B cell (primary cell): ENCODE data around the gene NYAP2. TPM values are rescaled to one million over a fixed set of nuclear protein-coding genes. Genes with fewer than 3 reads are reported as not detected.

ENCODE experiments used
- ATAC-seq: fragments of 200-7000 bp; cut with Tn5 transposase; one replicate; pipeline ENCODE4 v1.10.0; 2021; ENCODE audit warnings: low read depth, mild to moderate bottlenecking, moderate number of reproducible peaks, moderate library complexity
- CTCF ChIA-PET: fragments of 350-600 bp; sonication (Branson Sonifier 250); formaldehyde crosslinking; loops from one replicate; lab custom pipeline; 2021; ENCODE audit warnings: antibody characterized with exemption, inconsistent platforms; lab: Charles Lee
- POLR2A ChIA-PET: fragments of 350-600 bp; sonication (Branson Sonifier 250); formaldehyde crosslinking; loops from one replicate; lab custom pipeline; 2021; ENCODE audit warnings: antibody characterized with exemption; lab: Charles Lee
- DNase-seq: peaks from one replicate; pipeline ENCODE4 v3.0.0; 2013
- H2AFZ ChIP-seq: 2 replicates; pipeline ENCODE4 v1.6.1; 2012; ENCODE audit warnings: mild to moderate bottlenecking, low read depth, low read length; ENCODE audit not compliant: insufficient read depth, poor library complexity, severe bottlenecking
- H3K27ac ChIP-seq, 2 donors: 1 replicate in 1 of 2; 2 replicates in 1 of 2; pipeline ENCODE4 v1.5.1; 2012 to 2013; ENCODE audit warnings: low read length in 2 of 2, mild to moderate bottlenecking in 2 of 2, moderate library complexity in 1 of 2
- H3K27me3 ChIP-seq, 4 experiments: fragments of 200-600 bp in 1 of 4; sonication (generic) in 1 of 4; replicated peaks in 1 of 4; 1 replicate in 2 of 4; 2 replicates in 2 of 4; pipeline versions ENCODE4 v1.6.1 to v1.7.0; 2013 to 2016; ENCODE audit warnings: low read length in 3 of 4, mild to moderate bottlenecking in 2 of 4, mixed read lengths in 1 of 4, moderate library complexity in 1 of 4; ENCODE audit not compliant: insufficient read depth in 4 of 4, control insufficient read depth in 3 of 4; ENCODE audit errors: control extremely low read depth in 1 of 4
- H3K36me3 ChIP-seq, 2 experiments: replicated peaks in 1 of 2; 1 replicate in 1 of 2; 2 replicates in 1 of 2; pipeline versions ENCODE4 v1.6.1 to v1.7.1; 2013; ENCODE audit warnings: low read length in 1 of 2; ENCODE audit not compliant: insufficient read depth in 2 of 2, control insufficient read depth in 1 of 2; ENCODE audit errors: control extremely low read depth in 1 of 2, extremely low read depth in 1 of 2
- H3K4me1 ChIP-seq, 2 donors: fragments of 200-600 bp in 1 of 2; sonication (generic) in 1 of 2; 1 replicate in 1 of 2; 2 replicates in 1 of 2; pipeline versions ENCODE4 v1.5.1 to v1.6.1; 2013 to 2017; ENCODE audit warnings: low read length in 2 of 2; ENCODE audit not compliant: control insufficient read depth in 2 of 2, insufficient read depth in 2 of 2
- H3K4me2 ChIP-seq: replicated peaks from 2 replicates; pipeline ENCODE3; 2012; ENCODE audit warnings: mild to moderate bottlenecking, low read depth, low read length; ENCODE audit not compliant: poor library complexity, severe bottlenecking
- H3K4me3 ChIP-seq, 5 experiments: fragments of 200-600 bp in 1 of 5; sonication (generic) in 1 of 5; 1 replicate in 3 of 5; 2 replicates in 2 of 5; pipeline versions ENCODE4 v1.5.1 to v1.7.0; 2011 to 2016; ENCODE audit warnings: low read length in 4 of 5, mild to moderate bottlenecking in 4 of 5, low read depth in 2 of 5, control low read depth in 1 of 5, moderate library complexity in 1 of 5; ENCODE audit not compliant: insufficient read depth in 1 of 5; ENCODE audit errors: control extremely low read depth in 1 of 5, extremely low read depth in 1 of 5
- H3K79me2 ChIP-seq: fragments of 200-600 bp; sonication (generic); one replicate; pipeline ENCODE4 v1.6.0; 2016; ENCODE audit warnings: low read length; ENCODE audit not compliant: control insufficient read depth, insufficient read depth
- H3K9ac ChIP-seq: fragments of 200-600 bp; sonication (generic); 2 replicates; pipeline ENCODE4 v1.6.1; 2017; ENCODE audit warnings: mild to moderate bottlenecking, low read length, moderate library complexity
- H3K9me3 ChIP-seq, 3 donors: one replicate each; pipeline versions ENCODE4 v1.6.1 to v1.7.1; 2013; ENCODE audit warnings: low read length in 2 of 3; ENCODE audit not compliant: control insufficient read depth in 2 of 3, insufficient read depth in 1 of 3; ENCODE audit errors: control extremely low read depth in 1 of 3
- H4K20me1 ChIP-seq: 2 replicates; pipeline ENCODE4 v1.6.0; 2012; ENCODE audit warnings: mild to moderate bottlenecking, low read length; ENCODE audit not compliant: insufficient read depth, control insufficient read depth, poor library complexity, severe bottlenecking
- H3K27ac Mint-ChIP-seq: one replicate; pipeline ENCODE4 v1.8.0; 2021; ENCODE audit warnings: mixed read lengths
- H3K27me3 Mint-ChIP-seq: one replicate; pipeline ENCODE4 v1.8.0; 2021; ENCODE audit warnings: mixed read lengths
- H3K4me1 Mint-ChIP-seq: one replicate; pipeline ENCODE4 v1.8.0; 2021; ENCODE audit warnings: mixed read lengths
- H3K4me3 Mint-ChIP-seq: one replicate; pipeline ENCODE4 v1.8.0; 2021; ENCODE audit warnings: mixed read lengths
- H3K9me3 Mint-ChIP-seq: one replicate; pipeline ENCODE4 v1.8.0; 2022; ENCODE audit warnings: mixed read lengths; ENCODE audit not compliant: insufficient read depth
- CTCF ChIP-seq: fragments of 200-600 bp; IDR thresholded peaks from one replicate; pipeline ENCODE4 v1.8.0; 2022; ENCODE audit warnings: antibody characterized with exemption, mild to moderate bottlenecking
- EZH2 ChIP-seq: IDR thresholded peaks from 2 replicates; pipeline ENCODE4 v1.6.1; 2012; ENCODE audit warnings: borderline replicate concordance, low read depth, mild to moderate bottlenecking, moderate library complexity, low read length; ENCODE audit not compliant: insufficient read depth, poor library complexity, severe bottlenecking
- WGBS: methylation state at CpG from one replicate; pipeline ENCODE4 v1.1.5; 2013; ENCODE audit warnings: missing lambda C conversion rate; ENCODE audit not compliant: insufficient coverage; 5-methylcytosine and 5-hydroxymethylcytosine counted together
- intact Hi-C: fragments of 100-400 bp; cut with micrococcal nuclease; formaldehyde crosslinking; loops from one replicate; pipeline ENCODE4 v1.10.0; 2022
- polyA plus RNA-seq: library from polyadenylated mRNA; depleted of rRNA; stranded (reverse); fragments of >200 nt; gene quantifications from 2 replicates; pipeline ENCODE4 v1.2.3, GENCODE V29; 2012
- total RNA-seq, 2 donors: library from RNA; stranded (reverse); fragments of 120-200 nt in 1 of 2; gene quantifications; 1 replicate in 1 of 2; 2 replicates in 1 of 2; pipeline versions ENCODE4 v1.2.3 to v1.2.4, GENCODE V29; 2013 to 2022

NYAP2 gene
- total and polyA plus RNA-seq, 2 donors (not counting 1 experiment from before 2014, with no cell fraction given), result 0.12 to 0.17 TPM

GRCh38 chr2:225402210-225402776, 2.8 kb downstream of the NYAP2 start:
- intact Hi-C loops, result no loop called here
- Histone ChIP-seq H3K4me2 (no peak overlapping the region), H3K4me3 (no peak overlapping the region), H3K79me2 (no peaks in the 10 kb centered on the region), H3K9ac (no peak overlapping the region), H3K36me3 (no peaks in the 10 kb centered on the region), H3K4me1 (no peaks in the 10 kb centered on the region), H3K27me3 (no peaks in the 10 kb centered on the region), H2AFZ (no peak overlapping the region), H3K9me3 (no peaks in the 10 kb centered on the region), H4K20me1 (no peaks in the 10 kb centered on the region), H3K27ac (no peak overlapping the region)
- no peak overlapping the region for H3K4me3 Mint-ChIP-seq
- TF ChIP-seq CTCF (no peak), EZH2 (no peak)
- H3K4me1 Mint-ChIP-seq, result no peaks in the 10 kb centered on the region
- ATAC-seq (no peak), DNase-seq (no peak)
- H3K9me3 Mint-ChIP-seq, result no peaks in the 10 kb centered on the region
- WGBS, result no CpG with 5 or more reads among the region's 1 CpG
- ChIA-PET CTCF (no interaction called here), POLR2A (no interaction called here)
- no peak overlapping the region for H3K27ac Mint-ChIP-seq
- H3K27me3 Mint-ChIP-seq, result peaks cover 12% of the 10 kb centered on the region

GRCh38 chr2:225411452-225411851, 11.9 kb downstream of the NYAP2 start:
- no peaks in the 10 kb centered on the region for H3K36me3 ChIP-seq
- intact Hi-C loops, result no loop called here
- no peaks in the 10 kb centered on the region for H3K79me2 ChIP-seq
- H4K20me1 ChIP-seq, result no peaks in the 10 kb centered on the region
- ChIA-PET CTCF (interaction anchor here (1.1 kb wide), 1 partner anchor 409 kb away, joined by 3 read pairs; no protein-coding TSS in a partner anchor), POLR2A (no interaction called here)
- H3K27ac ChIP-seq, result no peak overlapping the region
- no peak for DNase-seq
- Mint-ChIP-seq H3K9me3 (no peaks in the 10 kb centered on the region), H3K4me3 (no peak overlapping the region), H3K27me3 (peaks cover 9% of the 10 kb centered on the region), H3K4me1 (no peaks in the 10 kb centered on the region), H3K27ac (no peak overlapping the region)
- TF ChIP-seq CTCF, result no peak
- TF ChIP-seq EZH2, result no peak
- H3K9me3 ChIP-seq, result no peaks in the 10 kb centered on the region
- H3K4me2 ChIP-seq, result no peak overlapping the region
- no peak overlapping the region for H3K9ac ChIP-seq
- WGBS, result 63% methylated on average over 1 of the region's 3 CpGs
- no peaks in the 10 kb centered on the region for H3K4me1 ChIP-seq
- H3K27me3 ChIP-seq, result no peaks in the 10 kb centered on the region
- no peak overlapping the region for H2AFZ ChIP-seq
- no peak overlapping the region for H3K4me3 ChIP-seq
- ATAC-seq, result no peak
